SK-N-SH treated with all-trans-retinoic acid at 6 μM for 48 hours (cell line): Measurements from ENCODE around the gene DENND1A.

Source experiments
- ZFP3 ChIP-seq: fragments of 250-450 bp; sonication (Bioruptor Pico); IDR thresholded peaks from 2 replicates; pipeline ENCODE4 v1.5.0; 2020; ENCODE audit warnings: mild to moderate bottlenecking, moderate library complexity
- ZNF8 ChIP-seq: fragments of 450-650 bp; formaldehyde crosslinking; IDR thresholded peaks from 2 replicates; pipeline ENCODE4 v1.5.0; 2020; ENCODE audit warnings: mild to moderate bottlenecking, moderate library complexity

DNA sequence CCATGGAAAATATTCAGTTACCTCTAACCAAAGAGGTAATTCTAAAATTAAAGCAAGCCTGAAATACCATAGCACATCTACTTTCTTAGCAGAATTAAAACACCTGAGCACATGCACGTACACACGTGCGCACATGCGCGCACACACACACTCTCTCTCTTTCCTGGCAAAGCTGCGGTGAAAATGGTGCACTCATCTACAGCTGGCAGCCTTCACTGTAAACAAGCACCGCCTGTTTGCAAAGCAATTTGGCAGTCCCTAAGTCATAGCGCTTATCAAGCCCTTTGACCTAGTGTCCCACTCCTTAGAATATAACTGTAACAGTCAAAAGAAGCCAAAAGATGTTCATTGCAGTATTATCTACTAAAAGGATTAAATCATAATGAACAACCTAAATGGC is 278.7 kb downstream of the DENND1A start:
- TF ChIP-seq ZFP3 (CRISPR knock-in tag) (no peak), ZNF8 (no peak)
